Neural progenitor cell (in vitro differentiated cells): Measurements from ENCODE around the gene ENTPD7. TPM values are rescaled to one million over a fixed set of nuclear protein-coding genes. Genes with fewer than 3 reads are reported as not detected.
"Not testable (repeated sequence)": the region's sequence is repeated elsewhere in the genome, so short reads cannot be mapped to it uniquely, and the experiment has no call there.

ENCODE experiments used
- DNase-seq: peaks from one replicate; pipeline ENCODE4 v3.0.0-alpha.2; 2016; ENCODE audit warnings: low spot score
- H2AFZ ChIP-seq: fragments of 200-600 bp; sonication (generic); replicated peaks from 2 replicates; pipeline ENCODE4 v1.6.1; 2016; ENCODE audit warnings: antibody characterized with exemption
- H3F3A ChIP-seq: fragments of 200-600 bp; sonication (generic); 2 replicates; pipeline ENCODE4 v1.6.1; 2016; ENCODE audit warnings: antibody characterized with exemption, low read depth
- H3K27ac ChIP-seq: fragments of 200-600 bp; sonication (generic); 2 replicates; pipeline ENCODE4 v1.5.1; 2016; ENCODE audit warnings: mild to moderate bottlenecking
- H3K27me3 ChIP-seq: fragments of 200-600 bp; sonication (generic); 2 replicates; pipeline ENCODE4 v1.6.1; 2016; ENCODE audit warnings: mild to moderate bottlenecking, moderate library complexity
- H3K36me3 ChIP-seq: fragments of 200-600 bp; sonication (generic); 2 replicates; pipeline ENCODE4 v1.5.1; 2016
- H3K4me1 ChIP-seq: fragments of 200-600 bp; sonication (generic); 2 replicates; pipeline ENCODE4 v1.6.1; 2016; ENCODE audit warnings: mixed run types
- H3K4me2 ChIP-seq: fragments of 200-600 bp; sonication (generic); 2 replicates; pipeline ENCODE4 v1.6.1; 2016
- H3K4me3 ChIP-seq: fragments of 200-600 bp; sonication (generic); 2 replicates; pipeline ENCODE4 v1.5.1; 2016
- H3K79me2 ChIP-seq: fragments of 200-600 bp; sonication (generic); 2 replicates; pipeline ENCODE4 v1.6.1; 2016; ENCODE audit warnings: low read depth
- H3K9ac ChIP-seq: fragments of 200-600 bp; sonication (generic); 2 replicates; pipeline ENCODE4 v1.6.1; 2016
- H3K9me3 ChIP-seq: fragments of 200-600 bp; sonication (generic); 2 replicates; pipeline ENCODE4 v1.5.1; 2016; ENCODE audit warnings: low read depth
- H4K20me1 ChIP-seq: fragments of 200-600 bp; sonication (generic); 2 replicates; pipeline ENCODE4 v1.6.1; 2016; ENCODE audit warnings: low read depth
- H3K27ac Mint-ChIP-seq: 3 replicates; pipeline ENCODE4 v1.8.0; 2021; ENCODE audit warnings: mixed read lengths
- H3K27me3 Mint-ChIP-seq: 2 replicates; pipeline ENCODE4 v1.8.0; 2022; ENCODE audit warnings: low read depth, mild to moderate bottlenecking, inconsistent platforms, moderate library complexity, mixed read lengths; ENCODE audit not compliant: insufficient read depth
- H3K36me3 Mint-ChIP-seq: 3 replicates; pipeline ENCODE4 v1.8.0; 2021; ENCODE audit warnings: mixed read lengths
- H3K4me1 Mint-ChIP-seq: 3 replicates; pipeline ENCODE4 v1.8.0; 2021; ENCODE audit warnings: mixed read lengths
- H3K4me3 Mint-ChIP-seq: 3 replicates; pipeline ENCODE4 v1.8.0; 2021; ENCODE audit warnings: mild to moderate bottlenecking, moderate library complexity, mixed read lengths
- H3K9me3 Mint-ChIP-seq: 3 replicates; pipeline ENCODE4 v1.8.0; 2020; ENCODE audit warnings: mixed read lengths
- EZH2 ChIP-seq: fragments of 200-600 bp; sonication (generic); IDR thresholded peaks from 2 replicates; pipeline ENCODE4 v1.6.1; 2017; ENCODE audit warnings: antibody characterized with exemption, mild to moderate bottlenecking, moderate library complexity
- EZH2phosphoT487 ChIP-seq: fragments of 200-600 bp; sonication (generic); IDR thresholded peaks from 2 replicates; pipeline ENCODE4 v1.6.1; 2017; ENCODE audit warnings: antibody characterized with exemption
- total RNA-seq: library from RNA; depleted of rRNA; stranded (reverse); fragments of >200 nt; gene quantifications from 2 replicates; pipeline ENCODE4 v1.2.3, GENCODE V29; 2015; ENCODE audit warnings: low replicate concordance
- TF ChIP-seq, protein P1 (sequence below): fragments of 200-600 bp; sonication (generic); IDR thresholded peaks from 2 replicates; pipeline ENCODE4 v1.5.1; 2017; ENCODE audit warnings: antibody characterized with exemption, mild to moderate bottlenecking

The ENTPD7 gene
- total RNA-seq, 1 donor from 2014 or later = 7.2 TPM

DNA sequence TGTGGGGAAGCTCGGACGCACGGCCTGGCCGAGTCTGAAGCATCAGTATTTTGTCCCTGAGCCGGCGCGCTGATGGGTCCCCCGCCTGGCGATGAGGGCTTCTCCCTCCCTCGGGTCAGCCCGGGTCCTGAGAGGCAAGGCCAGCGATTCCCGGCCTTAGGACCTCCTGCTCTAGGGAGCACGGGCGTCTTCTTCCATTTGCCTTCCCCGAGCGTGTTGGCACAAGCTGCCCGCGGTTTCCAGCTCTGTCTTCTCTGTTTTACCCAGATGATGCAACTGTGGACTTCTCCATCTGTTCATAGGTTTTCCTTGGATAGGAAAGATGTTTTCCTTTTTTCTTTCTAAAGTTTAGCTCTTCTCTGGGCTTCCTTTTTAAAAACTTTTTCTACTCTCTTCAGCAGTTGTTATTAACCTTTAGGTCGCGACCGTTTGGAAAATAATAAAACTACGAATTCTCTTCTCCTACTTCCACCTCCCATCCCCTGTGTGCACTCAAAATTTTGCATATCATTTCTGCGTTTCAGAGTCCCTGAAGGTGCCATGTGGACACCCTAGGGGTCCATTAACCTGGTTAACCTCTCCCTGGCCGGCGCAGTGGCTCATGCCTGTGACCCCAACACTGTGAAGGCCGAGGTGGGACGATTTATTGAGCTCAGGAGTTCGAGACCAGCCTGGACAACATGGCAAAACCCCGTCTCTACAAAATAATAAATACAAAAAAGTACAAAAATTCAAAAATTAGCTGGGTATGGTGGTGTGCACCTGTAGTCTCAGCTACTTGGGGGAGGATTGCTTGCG, 37.7 kb upstream of the ENTPD7 start:
- Mint-ChIP-seq H3K27ac (peak overlapping the region; percentile 97), H3K36me3 (no peaks in the 10 kb centered on the region), H3K4me3 (peak overlapping the region; percentile 92), H3K27me3 (peaks cover 6% of the 10 kb centered on the region), H3K9me3 (no peaks in the 10 kb centered on the region), H3K4me1 (peaks cover 20% of the 10 kb centered on the region)
- TF ChIP-seq EZH2 (no peak), EZH2phosphoT487 (no peak)
- TF ChIP-seq, protein P1, sequence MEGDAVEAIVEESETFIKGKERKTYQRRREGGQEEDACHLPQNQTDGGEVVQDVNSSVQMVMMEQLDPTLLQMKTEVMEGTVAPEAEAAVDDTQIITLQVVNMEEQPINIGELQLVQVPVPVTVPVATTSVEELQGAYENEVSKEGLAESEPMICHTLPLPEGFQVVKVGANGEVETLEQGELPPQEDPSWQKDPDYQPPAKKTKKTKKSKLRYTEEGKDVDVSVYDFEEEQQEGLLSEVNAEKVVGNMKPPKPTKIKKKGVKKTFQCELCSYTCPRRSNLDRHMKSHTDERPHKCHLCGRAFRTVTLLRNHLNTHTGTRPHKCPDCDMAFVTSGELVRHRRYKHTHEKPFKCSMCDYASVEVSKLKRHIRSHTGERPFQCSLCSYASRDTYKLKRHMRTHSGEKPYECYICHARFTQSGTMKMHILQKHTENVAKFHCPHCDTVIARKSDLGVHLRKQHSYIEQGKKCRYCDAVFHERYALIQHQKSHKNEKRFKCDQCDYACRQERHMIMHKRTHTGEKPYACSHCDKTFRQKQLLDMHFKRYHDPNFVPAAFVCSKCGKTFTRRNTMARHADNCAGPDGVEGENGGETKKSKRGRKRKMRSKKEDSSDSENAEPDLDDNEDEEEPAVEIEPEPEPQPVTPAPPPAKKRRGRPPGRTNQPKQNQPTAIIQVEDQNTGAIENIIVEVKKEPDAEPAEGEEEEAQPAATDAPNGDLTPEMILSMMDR = no peak
- Histone ChIP-seq H2AFZ (peak overlapping the region; percentile 91), H3K27me3 (no peaks in the 10 kb centered on the region), H3K4me2 (peak overlapping the region; percentile 87), H3K9me3 (no peaks in the 10 kb centered on the region), H3K4me1 (peaks cover 18% of the 10 kb centered on the region), H3F3A (peaks cover 23% of the 10 kb centered on the region), H3K79me2 (peaks cover 27% of the 10 kb centered on the region), H3K36me3 (no peaks in the 10 kb centered on the region), H3K4me3 (peak overlapping the region; percentile 62), H3K27ac (peak overlapping the region; percentile 97), H4K20me1 (peaks cover 22% of the 10 kb centered on the region), H3K9ac (peak overlapping the region; percentile 91)
- no peak for DNase-seq

DNA sequence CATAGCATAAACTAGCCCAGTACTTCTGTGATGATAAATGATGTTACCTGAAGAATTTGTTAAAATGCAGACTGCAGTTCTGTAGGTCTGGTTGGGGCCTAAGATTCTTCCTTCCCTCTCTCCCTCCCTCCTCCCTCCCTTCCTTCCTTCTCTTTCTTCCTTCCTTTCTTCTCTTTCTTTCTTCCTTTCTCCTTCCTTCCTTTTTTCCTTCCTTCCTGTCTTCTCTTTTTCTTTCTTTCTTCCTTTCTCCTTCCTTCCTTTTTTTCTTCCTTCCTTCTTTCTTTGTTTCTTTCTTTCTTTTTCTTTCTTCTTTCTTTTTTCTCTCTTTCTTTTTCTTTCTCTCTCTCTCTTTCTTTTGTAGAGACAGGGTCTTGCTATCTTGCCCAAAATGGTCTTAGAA, 35.4 kb upstream of the ENTPD7 start:
- peaks cover 10% of the 10 kb centered on the region for H3K4me1 Mint-ChIP-seq
- Histone ChIP-seq H3K79me2 (peaks cover 10% of the 10 kb centered on the region), H3K9ac (no peak overlapping the region), H3K4me1 (peaks cover 14% of the 10 kb centered on the region), H3F3A (peaks cover 23% of the 10 kb centered on the region), H4K20me1 (peaks cover 7% of the 10 kb centered on the region), H3K36me3 (no peaks in the 10 kb centered on the region), H3K27me3 (no peaks in the 10 kb centered on the region), H3K4me3 (no peak overlapping the region), H3K27ac (no peak overlapping the region), H3K4me2 (no peak overlapping the region), H3K9me3 (no peaks in the 10 kb centered on the region), H2AFZ (no peak overlapping the region)
- no peaks in the 10 kb centered on the region for H3K36me3 Mint-ChIP-seq
- no peak overlapping the region for H3K27ac Mint-ChIP-seq
- H3K4me3 Mint-ChIP-seq = peak overlapping the region; percentile 1
- TF ChIP-seq EZH2 = no peak
- no peak for TF ChIP-seq EZH2phosphoT487
- TF ChIP-seq, protein P1 = no peak
- H3K27me3 Mint-ChIP-seq = peaks cover 6% of the 10 kb centered on the region
- H3K9me3 Mint-ChIP-seq = no peaks in the 10 kb centered on the region
- no peak for DNase-seq

DNA sequence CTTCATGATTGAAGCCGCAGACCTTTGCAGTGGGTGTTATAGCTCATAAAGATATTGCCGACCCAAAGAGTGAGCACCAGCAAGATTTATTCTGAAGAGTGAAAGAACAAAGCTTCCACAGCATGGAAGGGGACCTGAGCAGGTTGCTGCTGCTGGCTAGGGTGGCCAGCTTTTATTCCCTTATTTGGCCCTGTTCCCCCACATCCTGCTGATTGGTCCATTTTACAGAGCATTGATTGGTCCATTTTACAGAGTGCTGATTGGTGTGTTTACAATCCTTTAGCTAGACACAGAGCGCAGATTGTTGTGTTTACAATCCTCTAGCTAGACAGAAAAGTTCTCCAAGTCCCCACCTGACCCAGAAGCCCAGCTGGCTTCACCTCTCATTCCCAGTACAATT, 34.2 kb upstream of the ENTPD7 start:
- not testable (repeated sequence) for H3K4me1 Mint-ChIP-seq, H3K27ac ChIP-seq, H3K36me3 ChIP-seq, H3K79me2 ChIP-seq, H3K27me3 ChIP-seq, H3K36me3 Mint-ChIP-seq, H3K9ac ChIP-seq, H3K4me2 ChIP-seq, DNase-seq, H2AFZ ChIP-seq, H3K27ac Mint-ChIP-seq, H3K9me3 Mint-ChIP-seq, H3K4me1 ChIP-seq, H3K9me3 ChIP-seq, H3K27me3 Mint-ChIP-seq, H4K20me1 ChIP-seq, H3K4me3 ChIP-seq, H3K4me3 Mint-ChIP-seq
- H3F3A ChIP-seq = peaks cover 23% of the 10 kb centered on the region

DNA sequence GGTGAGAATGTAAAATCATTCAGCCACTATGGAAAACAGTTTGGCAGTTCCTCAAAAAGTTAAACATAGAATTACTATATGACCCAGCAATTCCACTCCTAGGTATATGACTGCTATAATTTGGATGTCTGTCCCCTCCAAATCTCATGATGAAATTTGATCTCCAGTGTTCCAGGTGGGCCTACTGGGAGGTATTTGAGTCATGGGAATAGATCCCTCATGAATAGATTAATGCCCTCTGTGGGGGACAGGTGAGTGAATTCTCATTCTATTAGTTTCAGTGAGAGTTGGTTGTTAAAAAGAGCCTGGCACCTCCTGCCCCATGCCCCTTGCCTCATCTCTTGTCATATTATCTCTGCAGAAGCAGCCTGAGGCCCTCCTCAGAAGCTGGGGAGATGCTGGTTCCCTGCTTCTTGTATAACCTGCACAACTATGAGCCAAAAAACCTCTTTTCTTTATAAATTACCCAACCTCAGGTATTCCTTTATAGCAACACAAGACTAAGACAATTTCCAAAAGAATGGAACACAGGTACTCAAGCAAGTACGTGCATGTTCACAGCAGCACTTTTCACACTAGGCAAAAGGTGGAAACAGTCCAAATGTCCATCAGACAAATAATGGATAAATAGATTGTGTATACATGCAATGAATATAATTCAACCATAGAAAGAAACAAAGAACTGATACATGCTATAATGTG, 30.2 kb upstream of the ENTPD7 start:
- Mint-ChIP-seq H3K36me3 (no peaks in the 10 kb centered on the region), H3K27me3 (peaks cover 7% of the 10 kb centered on the region), H3K27ac (no peak overlapping the region), H3K4me1 (no peaks in the 10 kb centered on the region), H3K9me3 (no peaks in the 10 kb centered on the region), H3K4me3 (no peak overlapping the region)
- no peak overlapping the region for H2AFZ ChIP-seq
- H3K36me3 ChIP-seq = no peaks in the 10 kb centered on the region
- H3K9me3 ChIP-seq = no peaks in the 10 kb centered on the region
- DNase-seq = no peak
- no peaks in the 10 kb centered on the region for H3F3A ChIP-seq
- no peak overlapping the region for H3K4me2 ChIP-seq
- H3K79me2 ChIP-seq = no peaks in the 10 kb centered on the region
- H3K9ac ChIP-seq = no peak overlapping the region
- no peaks in the 10 kb centered on the region for H3K27me3 ChIP-seq
- no peak overlapping the region for H3K27ac ChIP-seq
- TF ChIP-seq, protein P1 = no peak
- TF ChIP-seq EZH2phosphoT487 = no peak
- no peak for TF ChIP-seq EZH2
- no peak overlapping the region for H3K4me3 ChIP-seq
- H4K20me1 ChIP-seq = no peaks in the 10 kb centered on the region
- H3K4me1 ChIP-seq = no peaks in the 10 kb centered on the region
